Ammon's horn (tissue), 1 donor: ENCODE results near the gene NFATC2.
A peak's percentile ranks its signal among the peaks of the same experiment; 100 is the strongest.

Experiments
- DNase-seq: peaks from one replicate; pipeline ENCODE4 v3.0.0-alpha.2; 2016; ENCODE audit warnings: low spot score

The NFATC2 gene

GRCh38 chr20:51513545-51513944 is 29.0 kb downstream of the NFATC2 start:
- no peak for DNase-seq

- DNase-seq: no peak
Measured at GRCh38 chr20:51512645-51513044, 29.9 kb downstream of the NFATC2 start.

- no peak for DNase-seq
Measured at GRCh38 chr20:51511861-51512619, 30.5 kb downstream of the NFATC2 start.

GRCh38 chr20:51510936-51511605 is 31.4 kb downstream of the NFATC2 start:
- DNase-seq: no peak

- no peak for DNase-seq
Measured at GRCh38 chr20:51510169-51510568, 32.4 kb downstream of the NFATC2 start.

- DNase-seq: no peak
Measured at GRCh38 chr20:51509208-51509607, 33.3 kb downstream of the NFATC2 start.

GRCh38 chr20:51508780-51509179 is 33.7 kb downstream of the NFATC2 start:
- DNase-seq: no peak

GRCh38 chr20:51508158-51508557 is 34.4 kb downstream of the NFATC2 start:
- no peak for DNase-seq

GRCh38 chr20:51507216-51508036 is 35.1 kb downstream of the NFATC2 start:
- DNase-seq: no peak

GRCh38 chr20:51506527-51507215 is 35.8 kb downstream of the NFATC2 start:
- no peak for DNase-seq

GRCh38 chr20:51505566-51505965 is 37.0 kb downstream of the NFATC2 start:
- no peak for DNase-seq

- DNase-seq: no peak
Measured at GRCh38 chr20:51503376-51503775, 39.1 kb downstream of the NFATC2 start.

GRCh38 chr20:51500936-51501335 is 41.6 kb downstream of the NFATC2 start:
- no peak for DNase-seq

GRCh38 chr20:51500311-51500710 is 42.2 kb downstream of the NFATC2 start:
- no peak for DNase-seq

- DNase-seq: no peak
Measured at GRCh38 chr20:51498765-51499540, 43.6 kb downstream of the NFATC2 start.

- peak; percentile 51 for DNase-seq
Measured at GRCh38 chr20:51497542-51498467, 44.7 kb downstream of the NFATC2 start.

GRCh38 chr20:51496964-51497363 is 45.6 kb downstream of the NFATC2 start:
- no peak for DNase-seq

GRCh38 chr20:51495921-51496545 is 46.5 kb downstream of the NFATC2 start:
- no peak for DNase-seq

GRCh38 chr20:51495291-51495690 is 47.2 kb downstream of the NFATC2 start:
- no peak for DNase-seq
